Endothelial cell of umbilical vein (primary cell): ENCODE data around the gene STIMATE. TPM values are rescaled to one million over a fixed set of nuclear protein-coding genes. Genes with fewer than 3 reads are reported as not detected.

Experiments
- BruUV-seq: library from RNA; stranded (reverse); fragments of 400-500 nt; replicated peaks from 2 replicates; lab custom pipeline; 2021; lab: Mats Ljungman, UMichigan
- CTCF ChIA-PET: fragments of 300-600, 350-600 bp; sonication (Branson Sonifier 250); formaldehyde crosslinking; loops from one replicate; lab custom pipeline; 2021; ENCODE audit warnings: antibody characterized with exemption, inconsistent platforms; lab: Charles Lee
- POLR2A ChIA-PET: fragments of 300-600, 350-600 bp; sonication (Branson Sonifier 250); formaldehyde crosslinking; loops from one replicate; lab custom pipeline; 2021; ENCODE audit warnings: antibody characterized with exemption, inconsistent platforms; lab: Charles Lee
- DNase-seq: peaks from one replicate; pipeline ENCODE4 v3.0.0-alpha.2; 2011; ENCODE audit warnings: low read depth, low spot score
- FAIRE-seq: peaks from 2 replicates; lab custom pipeline; 2011; peaks lifted over from hg19 to GRCh38; lab: Jason Lieb, UNC
- H2AFZ ChIP-seq: 2 replicates; pipeline ENCODE4 v1.6.0; 2012; ENCODE audit warnings: low read depth, low read length, control low read depth, inconsistent platforms
- H3K27ac ChIP-seq: 2 replicates; pipeline ENCODE4 v1.5.1; 2011; ENCODE audit warnings: low read depth, mild to moderate bottlenecking, control low read depth, low read length, moderate library complexity; ENCODE audit not compliant: insufficient read depth
- H3K27me3 ChIP-seq, 2 experiments: 2 replicates each; pipeline versions ENCODE4 v1.6.0 to v1.6.1; 2011; ENCODE audit warnings: low read length in 2 of 2, mixed read lengths in 1 of 2; ENCODE audit not compliant: control insufficient read depth in 2 of 2, insufficient read depth in 2 of 2
- H3K36me3 ChIP-seq, 2 experiments: 2 replicates in 1 of 2; 3 replicates in 1 of 2; pipeline ENCODE4 v1.5.1; 2011; ENCODE audit warnings: low read length in 2 of 2, mild to moderate bottlenecking in 1 of 2, moderate library complexity in 1 of 2; ENCODE audit not compliant: control insufficient read depth in 2 of 2, insufficient read depth in 2 of 2; ENCODE audit errors: extremely low read depth in 1 of 2
- H3K4me1 ChIP-seq: 3 replicates; pipeline ENCODE4 v1.5.1; 2011; ENCODE audit warnings: mild to moderate bottlenecking, low read length; ENCODE audit not compliant: control insufficient read depth, insufficient read depth; ENCODE audit errors: extremely low read depth
- H3K4me2 ChIP-seq: 2 replicates; pipeline ENCODE4 v1.6.1; 2011; ENCODE audit warnings: low read length, control low read depth, mixed read lengths; ENCODE audit not compliant: insufficient read depth
- H3K4me3 ChIP-seq, 3 experiments: fragments of 200-600 bp in 1 of 3; sonication (generic), shearing (Covaris generic) in 1 of 3; replicated peaks in 1 of 3; 2 replicates each; pipeline ENCODE4 v1.5.1; 2011 to 2016; ENCODE audit warnings: control low read depth in 3 of 3, low read length in 3 of 3, mild to moderate bottlenecking in 2 of 3, inconsistent platforms in 1 of 3, low read depth in 1 of 3, moderate library complexity in 1 of 3; ENCODE audit not compliant: insufficient read depth in 1 of 3
- H3K79me2 ChIP-seq: 2 replicates; pipeline ENCODE4 v1.6.0; 2012; ENCODE audit warnings: low read length, inconsistent platforms; ENCODE audit not compliant: control insufficient read depth, insufficient read depth
- H3K9ac ChIP-seq: replicated peaks from 2 replicates; pipeline ENCODE3; 2011; ENCODE audit warnings: low read length, control low read depth; ENCODE audit not compliant: insufficient read depth; ENCODE audit errors: extremely low read depth
- H3K9me1 ChIP-seq: replicated peaks from 3 replicates; pipeline ENCODE4 v1.6.0; 2011; ENCODE audit warnings: mild to moderate bottlenecking, low read length; ENCODE audit not compliant: control insufficient read depth, insufficient read depth; ENCODE audit errors: extremely low read depth
- H3K9me3 ChIP-seq: replicated peaks from 2 replicates; pipeline ENCODE4 v1.5.1; 2012; ENCODE audit warnings: low read length, inconsistent platforms; ENCODE audit not compliant: control insufficient read depth, insufficient read depth
- H4K20me1 ChIP-seq: replicated peaks from 2 replicates; pipeline ENCODE3; 2011; ENCODE audit warnings: mild to moderate bottlenecking, low read length; ENCODE audit not compliant: control insufficient read depth, insufficient read depth; ENCODE audit errors: extremely low read depth
- EZH2 ChIP-seq: IDR thresholded peaks from 2 replicates; pipeline ENCODE4 v1.6.1; 2012; ENCODE audit warnings: borderline replicate concordance, low read depth, mild to moderate bottlenecking, moderate library complexity, low read length, inconsistent platforms; ENCODE audit not compliant: severe bottlenecking
- FOS ChIP-seq: IDR thresholded peaks from 2 replicates; pipeline ENCODE4 v1.6.1; 2011; ENCODE audit warnings: mild to moderate bottlenecking, low read length, moderate library complexity, borderline replicate concordance; ENCODE audit not compliant: insufficient read depth
- GATA2 ChIP-seq: IDR thresholded peaks from 2 replicates; pipeline ENCODE4 v1.7.0; 2011; ENCODE audit warnings: low read depth, mild to moderate bottlenecking, moderate library complexity, mixed read lengths, low read length; ENCODE audit not compliant: insufficient read length, insufficient read depth
- JUN ChIP-seq: IDR thresholded peaks from 2 replicates; pipeline ENCODE4 v1.6.1; 2011; ENCODE audit warnings: borderline replicate concordance, low read depth; ENCODE audit not compliant: insufficient read length, insufficient read depth
- MYC ChIP-seq: IDR thresholded peaks from one replicate; pipeline ENCODE4 v1.6.1; 2011; ENCODE audit warnings: mild to moderate bottlenecking, low read depth, low read length
- POLR2A ChIP-seq: IDR thresholded peaks from 2 replicates; pipeline ENCODE4 v1.6.1; 2012; ENCODE audit warnings: low read depth, mild to moderate bottlenecking, control low read depth, low read length
- POLR2AphosphoS5 ChIP-seq: IDR thresholded peaks from 2 replicates; pipeline ENCODE4 v1.6.1; 2012; ENCODE audit warnings: low read depth, mild to moderate bottlenecking, control low read depth, low read length, moderate library complexity; ENCODE audit not compliant: insufficient read depth
- dilution Hi-C: fragments of 300-500 bp; cut with MboI; formaldehyde crosslinking; loops from one replicate; pipeline ENCODE4 v1.15.0; 2019; ENCODE audit warnings: low sequenced_read_pairs; ENCODE audit not compliant: extremely low pct_ligation_motif_present
- intact Hi-C: fragments of 100-400 bp; cut with micrococcal nuclease; formaldehyde crosslinking; loops from one replicate; pipeline ENCODE4 v1.10.0; 2022
- polyA plus RNA-seq, 4 experiments: library from polyadenylated mRNA; depleted of rRNA in 3 of 4; stranded (reverse) in 3 of 4; unstranded in 1 of 4; fragments of >200 nt; gene quantifications; 2 replicates each; pipeline versions ENCODE4 v1.2.1 to v1.2.3, GENCODE V29; 2011 to 2012; ENCODE audit warnings: missing spikeins in 1 of 4
- total RNA-seq: library from RNA; stranded (reverse); gene quantifications from 2 replicates; pipeline ENCODE4 v1.2.3, GENCODE V29; 2021
- TF ChIP-seq, protein P1 (sequence below), 2 donors: IDR thresholded peaks; 1 replicate in 1 of 2; 2 replicates in 1 of 2; pipeline ENCODE4 v1.5.1; 2011; ENCODE audit warnings: low read length in 2 of 2, mild to moderate bottlenecking in 2 of 2, moderate library complexity in 2 of 2, control low read depth in 1 of 2, inconsistent platforms in 1 of 2, low read depth in 1 of 2; ENCODE audit not compliant: insufficient read depth in 1 of 2; ENCODE audit errors: extremely low read depth in 1 of 2
- TF ChIP-seq, protein P2 (sequence below): IDR thresholded peaks from 2 replicates; pipeline ENCODE4 v1.6.1; 2011; ENCODE audit not compliant: insufficient read depth, insufficient read length

STIMATE gene
- total and polyA plus RNA-seq, 2 donors (not counting 3 experiments of a cell fraction or from before 2014, with no cell fraction given): 18.2 to 24.0 TPM

DNA sequence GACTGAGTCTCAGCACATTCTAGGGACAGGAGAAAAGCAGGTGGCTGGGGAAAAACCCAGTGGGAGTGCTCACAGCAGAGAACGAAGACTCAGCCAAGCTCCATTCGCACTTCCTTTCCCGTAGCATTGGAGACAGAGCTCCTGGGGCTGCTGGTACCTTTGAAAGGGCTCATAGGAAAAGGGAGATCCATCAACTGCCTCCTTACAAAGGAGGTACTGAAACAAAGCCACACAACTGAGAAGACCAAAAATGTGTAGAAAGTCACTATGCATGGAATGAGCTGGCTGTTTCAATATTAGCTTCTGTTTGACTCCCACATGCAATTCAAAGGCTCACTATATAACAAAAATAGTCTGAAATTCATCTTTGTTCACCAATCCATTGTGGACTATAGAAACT lies 16.9 kb downstream of the STIMATE start:
- dilution Hi-C loops: no loop called here
- H3K9me3 ChIP-seq: no peaks in the 10 kb centered on the region
- H3K4me2 ChIP-seq: no peak overlapping the region
- H3K79me2 ChIP-seq: no peaks in the 10 kb centered on the region
- H2AFZ ChIP-seq: no peak overlapping the region
- H4K20me1 ChIP-seq: no peaks in the 10 kb centered on the region
- intact Hi-C loops: no loop called here
- TF ChIP-seq, protein P1, sequence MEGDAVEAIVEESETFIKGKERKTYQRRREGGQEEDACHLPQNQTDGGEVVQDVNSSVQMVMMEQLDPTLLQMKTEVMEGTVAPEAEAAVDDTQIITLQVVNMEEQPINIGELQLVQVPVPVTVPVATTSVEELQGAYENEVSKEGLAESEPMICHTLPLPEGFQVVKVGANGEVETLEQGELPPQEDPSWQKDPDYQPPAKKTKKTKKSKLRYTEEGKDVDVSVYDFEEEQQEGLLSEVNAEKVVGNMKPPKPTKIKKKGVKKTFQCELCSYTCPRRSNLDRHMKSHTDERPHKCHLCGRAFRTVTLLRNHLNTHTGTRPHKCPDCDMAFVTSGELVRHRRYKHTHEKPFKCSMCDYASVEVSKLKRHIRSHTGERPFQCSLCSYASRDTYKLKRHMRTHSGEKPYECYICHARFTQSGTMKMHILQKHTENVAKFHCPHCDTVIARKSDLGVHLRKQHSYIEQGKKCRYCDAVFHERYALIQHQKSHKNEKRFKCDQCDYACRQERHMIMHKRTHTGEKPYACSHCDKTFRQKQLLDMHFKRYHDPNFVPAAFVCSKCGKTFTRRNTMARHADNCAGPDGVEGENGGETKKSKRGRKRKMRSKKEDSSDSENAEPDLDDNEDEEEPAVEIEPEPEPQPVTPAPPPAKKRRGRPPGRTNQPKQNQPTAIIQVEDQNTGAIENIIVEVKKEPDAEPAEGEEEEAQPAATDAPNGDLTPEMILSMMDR (IDR thresholded peaks at IDR 0.05; ENCODE audit: extremely low read depth in 1 of 2, insufficient read depth in 1 of 2, low read depth in 1 of 2, low read length in 2 of 2): no peak
- TF ChIP-seq EZH2 (no peak), MYC (no peak), POLR2AphosphoS5 (no peak), FOS (no peak), POLR2A (no peak), JUN (no peak), GATA2 (no peak)
- TF ChIP-seq, protein P2, sequence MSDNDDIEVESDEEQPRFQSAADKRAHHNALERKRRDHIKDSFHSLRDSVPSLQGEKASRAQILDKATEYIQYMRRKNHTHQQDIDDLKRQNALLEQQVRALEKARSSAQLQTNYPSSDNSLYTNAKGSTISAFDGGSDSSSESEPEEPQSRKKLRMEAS: no peak
- H3K9me1 ChIP-seq: no peaks in the 10 kb centered on the region
- ChIA-PET CTCF (interaction anchor here (1.3 to 1.6 kb wide), 2 partner anchors 12 to 55 kb away, joined by 3 to 4 read pairs; no protein-coding TSS in a partner anchor), POLR2A (no interaction called here)
- BruUV-seq: no TSS peak
- no peak for DNase-seq
- H3K4me1 ChIP-seq: no peaks in the 10 kb centered on the region
- H3K27me3 ChIP-seq: no peaks in the 10 kb centered on the region
- H3K9ac ChIP-seq: no peak overlapping the region
- H3K36me3 ChIP-seq: no peaks in the 10 kb centered on the region
- FAIRE-seq: no peak
- H3K27ac ChIP-seq: no peak overlapping the region
- no peak overlapping the region for H3K4me3 ChIP-seq
